PFSK-1 (cell line): Measurements from ENCODE around the gene TMOD2.
A peak's percentile ranks its signal among the peaks of the same experiment; 100 is the strongest.

Experiments
- POLR2AphosphoS5 ChIP-seq: IDR thresholded peaks from 2 replicates; pipeline ENCODE4 v1.6.1; 2012; ENCODE audit warnings: low read depth, mild to moderate bottlenecking, control low read depth, low read length, moderate library complexity
- TAF1 ChIP-seq: IDR thresholded peaks from 2 replicates; pipeline ENCODE4 v1.6.1; 2012; ENCODE audit warnings: low read length, control low read depth, borderline replicate concordance; ENCODE audit not compliant: insufficient read depth

- TF ChIP-seq TAF1 = peak; percentile 78; the same call in 1 of the 2 replicates
- peak; percentile 92 for TF ChIP-seq POLR2AphosphoS5
These were observed 78.2 kb downstream of the TMOD2 start, which contains the start of gene TMOD3 for GRCh38 chr15:51829376-51830275.
